Hepatocyte (in vitro differentiated cells): ENCODE measurements around the gene TBC1D8.

Experiments used
- CTCF ChIP-seq: fragments of 200-600 bp; sonication (generic); IDR thresholded peaks from 2 replicates; pipeline ENCODE4 v1.5.1; 2016; ENCODE audit warnings: antibody characterized with exemption, mild to moderate bottlenecking; ENCODE audit not compliant: poor library complexity
- EZH2 ChIP-seq: fragments of 200-600 bp; sonication (generic); IDR thresholded peaks from 2 replicates; pipeline ENCODE4 v1.6.1; 2016; ENCODE audit warnings: antibody characterized with exemption, mild to moderate bottlenecking, borderline replicate concordance
- EZH2phosphoT487 ChIP-seq: fragments of 200-600 bp; sonication (generic); IDR thresholded peaks from one replicate; pipeline ENCODE4 v1.6.1; 2018; ENCODE audit warnings: antibody characterized with exemption, mild to moderate bottlenecking, low read depth, moderate library complexity; ENCODE audit not compliant: unreplicated experiment, severe bottlenecking

GRCh38 chr2:101111917-101112771 is 39.0 kb downstream of the TBC1D8 start:
- TF ChIP-seq EZH2 (no peak), EZH2phosphoT487 (no peak), CTCF (no peak)
